ENCODE results near the gene OR10A5. TPM values are rescaled to one million over a fixed set of nuclear protein-coding genes. Genes with fewer than 3 reads are reported as not detected.

OR10A5 gene
- polyA plus RNA-seq, 3 donors: not detected

- Histone ChIP-seq H3K36me3 (replicated peaks in 1 of 2; ENCODE audit: control insufficient read depth in 1 of 2, insufficient read depth in 2 of 2, low read length in 2 of 2) (no peaks in the 10 kb centered on the region), H3K79me2 (ENCODE audit: insufficient read depth, low read length) (no peaks in the 10 kb centered on the region), H2AFZ (ENCODE audit: insufficient read depth, low read depth, low read length, poor library complexity, severe bottlenecking) (no peak within 1 kb of the TSS), H3K9ac (ENCODE audit: insufficient read depth, low read length, poor library complexity, severe bottlenecking) (no peak within 1 kb of the TSS), H3K9me3 (replicated peaks in 1 of 2; ENCODE audit: control insufficient read depth in 1 of 2, insufficient read depth in 1 of 2, low read length in 2 of 2) (peaks cover 0 to 4% of the 10 kb centered on the region in 2 donors), H3K27ac (ENCODE audit: low read depth in 1 of 2, low read length in 2 of 2) (no peak within 1 kb of the TSS), H3K4me1 (ENCODE audit: control insufficient read depth in 1 of 2, insufficient read depth in 2 of 2, low read length in 2 of 2) (no peaks in the 10 kb centered on the region), H3K4me2 (replicated peaks; ENCODE audit: extremely low read depth, low read length, poor library complexity, severe bottlenecking) (no peak within 1 kb of the TSS), H3K27me3 (ENCODE audit: control insufficient read depth in 2 of 2, insufficient read depth in 2 of 2, low read length in 2 of 2) (no peaks in the 10 kb centered on the region), H3K4me3 (replicated peaks in 1 of 3; ENCODE audit: low read depth in 2 of 3, low read length in 3 of 3) (no peak within 1 kb of the TSS), H4K20me1 (ENCODE audit: insufficient read depth, low read length) (no peaks in the 10 kb centered on the region)
- Mint-ChIP-seq H3K4me3 (no peak within 1 kb of the TSS), H3K36me3 (no peaks in the 10 kb centered on the region), H3K9me3 (peaks cover 0 to 8% (median 6%) of the 10 kb centered on the region in 7 donors), H3K4me1 (no peaks in the 10 kb centered on the region), H3K27ac (no peak within 1 kb of the TSS), H3K27me3 (ENCODE audit: low read depth in 3 of 3) (peaks cover 0 to 3% (median 0%) of the 10 kb centered on the region in 3 donors)
- no peak for DNase-seq
- no peak for TF ChIP-seq CTCF (IDR thresholded peaks at IDR 0.05)
- WGBS (ENCODE audit: insufficient coverage): 100% methylated on average over 1 of the region's 1 CpG
- intact Hi-C loops (cut with micrococcal nuclease): no loop called here
Observed at GRCh38 chr11:6876325-6876724, 30.8 kb downstream of the OR10A5 start, which contains the start of gene OR10A4. Gene OR10A4 (plus strand): TSS chr11:6876625. CDS start chr11:6876648, 23 bp downstream.

- no peaks in the 10 kb centered on the region for H3K36me3 ChIP-seq (replicated peaks in 1 of 2; ENCODE audit: control insufficient read depth in 1 of 2, insufficient read depth in 2 of 2, low read length in 2 of 2)
- no peaks in the 10 kb centered on the region for H3K36me3 Mint-ChIP-seq
- peaks cover 0 to 3% (median 0%) of the 10 kb centered on the region in 3 donors for H3K27me3 Mint-ChIP-seq (ENCODE audit: low read depth in 3 of 3)
- WGBS (ENCODE audit: insufficient coverage): 88% methylated on average over 3 of the region's 3 CpGs
- H3K4me3 Mint-ChIP-seq: no peak overlapping the region
- H3K9me3 ChIP-seq (replicated peaks in 1 of 2; ENCODE audit: control insufficient read depth in 1 of 2, insufficient read depth in 1 of 2, low read length in 2 of 2): peaks cover 0 to 4% of the 10 kb centered on the region in 2 donors
- no peaks in the 10 kb centered on the region for H3K4me1 Mint-ChIP-seq
- H3K9ac ChIP-seq (ENCODE audit: insufficient read depth, low read length, poor library complexity, severe bottlenecking): no peak overlapping the region
- peaks cover 0 to 8% (median 6%) of the 10 kb centered on the region in 7 donors for H3K9me3 Mint-ChIP-seq
- no peaks in the 10 kb centered on the region for H3K79me2 ChIP-seq (ENCODE audit: insufficient read depth, low read length)
- no peak overlapping the region for H3K4me2 ChIP-seq (replicated peaks; ENCODE audit: extremely low read depth, low read length, poor library complexity, severe bottlenecking)
- TF ChIP-seq CTCF (IDR thresholded peaks at IDR 0.05): no peak
- intact Hi-C loops (cut with micrococcal nuclease): no loop called here
- no peaks in the 10 kb centered on the region for H3K27me3 ChIP-seq (ENCODE audit: control insufficient read depth in 2 of 2, insufficient read depth in 2 of 2, low read length in 2 of 2)
- DNase-seq: no peak
- H3K4me1 ChIP-seq (ENCODE audit: control insufficient read depth in 1 of 2, insufficient read depth in 2 of 2, low read length in 2 of 2): no peaks in the 10 kb centered on the region
- H4K20me1 ChIP-seq (ENCODE audit: insufficient read depth, low read length): no peaks in the 10 kb centered on the region
- no peak overlapping the region for H3K27ac ChIP-seq (ENCODE audit: low read depth in 1 of 2, low read length in 2 of 2)
- H2AFZ ChIP-seq (ENCODE audit: insufficient read depth, low read depth, low read length, poor library complexity, severe bottlenecking): no peak overlapping the region
- no peak overlapping the region for H3K4me3 ChIP-seq (replicated peaks in 1 of 3; ENCODE audit: low read depth in 2 of 3, low read length in 3 of 3)
- H3K27ac Mint-ChIP-seq: no peak overlapping the region
Observed at GRCh38 chr11:6876914-6877313, 31.4 kb downstream of the OR10A5 start.
